Measurements from ENCODE around the gene ZDHHC15. TPM values are rescaled to one million over a fixed set of nuclear protein-coding genes. Genes with fewer than 3 reads are reported as not detected.

Gene ZDHHC15
- total RNA-seq, 2 experiments from 2014 or later, result not detected

DNA sequence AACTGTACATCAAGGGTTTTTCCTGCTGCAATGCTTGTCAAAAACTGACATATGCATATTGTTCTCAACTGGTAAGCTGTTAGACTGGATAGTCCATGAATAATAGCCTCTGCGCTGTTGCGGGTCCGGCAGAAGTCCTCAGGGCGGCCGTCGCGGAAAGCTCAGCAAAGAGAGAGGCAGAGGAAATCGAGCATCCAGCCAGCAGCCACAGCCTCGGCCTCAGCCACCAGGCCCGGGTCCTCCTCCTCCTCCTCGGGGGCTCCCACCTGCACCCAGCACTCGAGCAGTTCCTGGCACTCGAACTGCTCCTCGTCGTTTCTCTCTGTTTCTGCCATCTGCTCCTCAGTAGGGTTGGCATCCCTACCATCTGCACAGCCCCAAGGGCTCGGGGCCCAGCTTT lies 195.2 kb downstream of the ZDHHC15 start:
- Histone ChIP-seq H3K79me2 (ENCODE audit: insufficient read depth, low read depth, low read length) (no peaks in the 10 kb centered on the region), H3K4me1 (ENCODE audit: insufficient read depth, low read length, poor library complexity, severe bottlenecking) (no peaks in the 10 kb centered on the region), H3K36me3 (ENCODE audit: insufficient read depth, low read length) (peaks cover 5% of the 10 kb centered on the region; the same call in 1 of the 2 replicates), H2AFZ (ENCODE audit: low read length) (no peak overlapping the region), H3K9me2 (ENCODE audit: insufficient read depth, low read length) (no peaks in the 10 kb centered on the region), H3K9me3 (ENCODE audit: low read length) (no peaks in the 10 kb centered on the region), H4K20me1 (ENCODE audit: insufficient read depth, low read length) (no peaks in the 10 kb centered on the region), H3K4me3 (ENCODE audit: low read depth, low read length, poor library complexity, severe bottlenecking) (no peak overlapping the region), H3K4me2 (ENCODE audit: low read length) (no peak overlapping the region), H3K27ac (ENCODE audit: low read depth, low read length, poor library complexity, severe bottlenecking) (no peak overlapping the region)
- no peak for DNase-seq (ENCODE audit: low spot score)
- CTCF ChIA-PET (ENCODE audit: unreplicated experiment), result no interaction called here
- no peak for TF ChIP-seq EZH2phosphoT487 (IDR thresholded peaks at IDR 0.05; ENCODE audit: borderline replicate concordance, low read depth, low read length)
- TF ChIP-seq, protein P1, sequence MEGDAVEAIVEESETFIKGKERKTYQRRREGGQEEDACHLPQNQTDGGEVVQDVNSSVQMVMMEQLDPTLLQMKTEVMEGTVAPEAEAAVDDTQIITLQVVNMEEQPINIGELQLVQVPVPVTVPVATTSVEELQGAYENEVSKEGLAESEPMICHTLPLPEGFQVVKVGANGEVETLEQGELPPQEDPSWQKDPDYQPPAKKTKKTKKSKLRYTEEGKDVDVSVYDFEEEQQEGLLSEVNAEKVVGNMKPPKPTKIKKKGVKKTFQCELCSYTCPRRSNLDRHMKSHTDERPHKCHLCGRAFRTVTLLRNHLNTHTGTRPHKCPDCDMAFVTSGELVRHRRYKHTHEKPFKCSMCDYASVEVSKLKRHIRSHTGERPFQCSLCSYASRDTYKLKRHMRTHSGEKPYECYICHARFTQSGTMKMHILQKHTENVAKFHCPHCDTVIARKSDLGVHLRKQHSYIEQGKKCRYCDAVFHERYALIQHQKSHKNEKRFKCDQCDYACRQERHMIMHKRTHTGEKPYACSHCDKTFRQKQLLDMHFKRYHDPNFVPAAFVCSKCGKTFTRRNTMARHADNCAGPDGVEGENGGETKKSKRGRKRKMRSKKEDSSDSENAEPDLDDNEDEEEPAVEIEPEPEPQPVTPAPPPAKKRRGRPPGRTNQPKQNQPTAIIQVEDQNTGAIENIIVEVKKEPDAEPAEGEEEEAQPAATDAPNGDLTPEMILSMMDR (conservative IDR thresholded peaks at IDR 0.05; ENCODE audit: low read length), result no peak
- intact Hi-C loops (cut with micrococcal nuclease; ENCODE audit: unreplicated experiment), result no loop called here
- no TSS peak for BruUV-seq (replicated peaks)
- POLR2A ChIA-PET, result no interaction called here

Other genes with a start within 250 kb of the ZDHHC15 start
- gene UPRT, start 249.0 kb downstream of the ZDHHC15 start, total RNA-seq (2014; rRNA removed; shearing (Covaris generic)), result 12.9 and 14.9 TPM in 2 replicates
- gene UPRT, start 249.0 kb downstream of the ZDHHC15 start, total RNA-seq (2022), result 18.4 and 19.1 TPM in 2 replicates